HEK293T (cell line): ENCODE data around the gene KIFC3.

Experiments used
- BHLHE40 ChIP-seq: fragments of 450-650 bp; IDR thresholded peaks from 2 replicates; pipeline ENCODE4 v1.6.1; 2016; ENCODE audit warnings: mild to moderate bottlenecking, moderate library complexity, borderline replicate concordance
- NFRKB ChIP-seq: fragments of 450-650 bp; IDR thresholded peaks from 2 replicates; pipeline ENCODE4 v1.6.1; 2016; ENCODE audit warnings: mild to moderate bottlenecking, moderate library complexity
- SUZ12 ChIP-seq: fragments of 450-650 bp; IDR thresholded peaks from 2 replicates; pipeline ENCODE4 v1.6.1; 2016; ENCODE audit warnings: mild to moderate bottlenecking

GRCh38 chr16:57848181-57848580 lies 45.9 kb upstream of the KIFC3 start:
- TF ChIP-seq NFRKB (no peak), SUZ12 (no peak), BHLHE40 (no peak)
